CD4-positive, alpha-beta T cell (primary cell): ENCODE data around the gene KIAA1210. TPM values are rescaled to one million over a fixed set of nuclear protein-coding genes. Genes with fewer than 3 reads are reported as not detected.

Experiments
- ATAC-seq: fragments of 200-7000 bp; cut with Tn5 transposase; one replicate; pipeline ENCODE4 v1.10.0; 2022; ENCODE audit warnings: mild to moderate bottlenecking; ENCODE audit not compliant: poor library complexity
- CTCF ChIA-PET: fragments of 350-600 bp; sonication (Branson Sonifier 250); formaldehyde crosslinking; loops from one replicate; lab custom pipeline; 2021; ENCODE audit warnings: antibody characterized with exemption, inconsistent platforms; lab: Charles Lee
- POLR2A ChIA-PET: fragments of 350-600 bp; sonication (Branson Sonifier 250); formaldehyde crosslinking; loops from one replicate; lab custom pipeline; 2021; ENCODE audit warnings: antibody characterized with exemption, inconsistent platforms; lab: Charles Lee
- DNase-seq, 14 experiments: peaks; one replicate each; pipeline ENCODE4 v3.0.0-alpha.2; 2013 to 2020; ENCODE audit warnings: mixed read lengths in 2 of 14
- H3K27ac ChIP-seq, 2 donors: one replicate each; pipeline versions ENCODE4 v1.5.1 to v1.7.0; 2013; ENCODE audit warnings: low read length in 2 of 2, low read depth in 1 of 2, mild to moderate bottlenecking in 1 of 2
- H3K27me3 ChIP-seq, 2 experiments: 1 replicate in 1 of 2; 2 replicates in 1 of 2; pipeline versions ENCODE4 v1.6.1 to v1.7.0; 2013; ENCODE audit warnings: low read length in 2 of 2, control low read depth in 1 of 2, mild to moderate bottlenecking in 1 of 2, moderate library complexity in 1 of 2; ENCODE audit not compliant: insufficient read depth in 2 of 2, control insufficient read depth in 1 of 2
- H3K36me3 ChIP-seq: one replicate; pipeline ENCODE4 v1.6.1; 2013; ENCODE audit warnings: low read length, control low read depth; ENCODE audit not compliant: insufficient read depth
- H3K4me1 ChIP-seq: one replicate; pipeline ENCODE4 v1.6.1; 2013; ENCODE audit warnings: low read length, control low read depth; ENCODE audit not compliant: insufficient read depth
- H3K4me3 ChIP-seq: one replicate; pipeline ENCODE4 v1.5.1; 2013; ENCODE audit warnings: mild to moderate bottlenecking, low read length, moderate library complexity
- H3K9me3 ChIP-seq, 2 experiments: 1 replicate in 1 of 2; 2 replicates in 1 of 2; pipeline versions ENCODE4 v1.6.1 to v1.7.0; 2013; ENCODE audit warnings: low read length in 2 of 2, mild to moderate bottlenecking in 2 of 2, control low read depth in 1 of 2, moderate library complexity in 1 of 2; ENCODE audit not compliant: control insufficient read depth in 1 of 2, insufficient read depth in 1 of 2
- H3K27ac Mint-ChIP-seq: one replicate; pipeline ENCODE4 v1.8.0; 2020; ENCODE audit warnings: mixed read lengths
- H3K27me3 Mint-ChIP-seq: one replicate; pipeline ENCODE4 v1.8.0; 2021; ENCODE audit warnings: mixed read lengths
- H3K36me3 Mint-ChIP-seq: one replicate; pipeline ENCODE4 v1.8.0; 2021; ENCODE audit warnings: low read depth, mixed read lengths
- H3K4me1 Mint-ChIP-seq: one replicate; pipeline ENCODE4 v1.8.0; 2021; ENCODE audit warnings: low read depth, mixed read lengths
- H3K4me3 Mint-ChIP-seq: one replicate; pipeline ENCODE4 v1.8.0; 2020; ENCODE audit warnings: mild to moderate bottlenecking, mixed read lengths
- H3K9me3 Mint-ChIP-seq: one replicate; pipeline ENCODE4 v1.8.0; 2020; ENCODE audit warnings: mixed read lengths
- intact Hi-C, 2 experiments: fragments of 100-400 bp; cut with DNase I in 1 of 2; cut with micrococcal nuclease in 1 of 2; formaldehyde crosslinking; loops; one replicate each; pipeline versions ENCODE4 v1.15.1 to v1.9.0; 2023 to 2025; cut with DNase I, micrococcal nuclease
- total RNA-seq, 174 experiments: library from RNA in 2 of 174; stranded (reverse) in 2 of 174; gene quantifications; one replicate each; pipeline ENCODE4 v1.2.3 and lab custom pipeline; 2021 to 2026
- TF ChIP-seq, protein P1 (sequence below): fragments of 200-600 bp; IDR thresholded peaks from one replicate; pipeline ENCODE4 v1.8.0; 2022; ENCODE audit warnings: antibody characterized with exemption, mild to moderate bottlenecking

KIAA1210 gene
- total RNA-seq, 2 experiments from 2014 or later, result not detected

DNA sequence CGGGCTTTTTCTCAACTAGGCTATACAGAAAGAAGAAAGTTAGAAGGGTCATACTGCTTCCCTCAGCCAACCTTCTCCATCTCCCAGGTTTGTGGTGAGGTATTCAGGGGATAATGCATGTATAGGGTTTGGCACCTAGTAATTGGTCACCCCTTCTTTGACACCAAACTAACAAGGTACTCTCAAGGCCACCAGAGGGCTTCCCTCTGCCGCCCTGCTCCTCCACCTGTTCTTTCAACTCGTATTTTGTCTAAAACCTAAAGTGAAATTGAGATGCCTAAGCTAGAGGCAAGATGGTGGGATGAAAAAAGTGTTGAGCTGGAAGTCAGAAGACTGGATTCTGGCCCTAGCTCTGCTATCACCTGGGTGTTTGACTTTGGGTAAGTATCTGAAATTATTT is 32.8 kb downstream of the KIAA1210 start:
- Mint-ChIP-seq H3K27ac (no peak overlapping the region), H3K4me3 (no peak overlapping the region), H3K4me1 (no peaks in the 10 kb centered on the region), H3K27me3 (peaks cover 11% of the 10 kb centered on the region), H3K36me3 (no peaks in the 10 kb centered on the region), H3K9me3 (no peaks in the 10 kb centered on the region)
- no peaks in the 10 kb centered on the region for H3K36me3 ChIP-seq
- intact Hi-C loops, result no loop called here
- ChIA-PET CTCF (no interaction called here), POLR2A (no interaction called here)
- DNase-seq (no peak), ATAC-seq (no peak)
- H3K4me3 ChIP-seq, result no peak overlapping the region
- peaks cover 0 to 2% of the 10 kb centered on the region in 2 experiments for H3K27me3 ChIP-seq
- H3K4me1 ChIP-seq, result no peaks in the 10 kb centered on the region
- no peaks in the 10 kb centered on the region for H3K9me3 ChIP-seq
- H3K27ac ChIP-seq, result no peak overlapping the region
- TF ChIP-seq, protein P1, sequence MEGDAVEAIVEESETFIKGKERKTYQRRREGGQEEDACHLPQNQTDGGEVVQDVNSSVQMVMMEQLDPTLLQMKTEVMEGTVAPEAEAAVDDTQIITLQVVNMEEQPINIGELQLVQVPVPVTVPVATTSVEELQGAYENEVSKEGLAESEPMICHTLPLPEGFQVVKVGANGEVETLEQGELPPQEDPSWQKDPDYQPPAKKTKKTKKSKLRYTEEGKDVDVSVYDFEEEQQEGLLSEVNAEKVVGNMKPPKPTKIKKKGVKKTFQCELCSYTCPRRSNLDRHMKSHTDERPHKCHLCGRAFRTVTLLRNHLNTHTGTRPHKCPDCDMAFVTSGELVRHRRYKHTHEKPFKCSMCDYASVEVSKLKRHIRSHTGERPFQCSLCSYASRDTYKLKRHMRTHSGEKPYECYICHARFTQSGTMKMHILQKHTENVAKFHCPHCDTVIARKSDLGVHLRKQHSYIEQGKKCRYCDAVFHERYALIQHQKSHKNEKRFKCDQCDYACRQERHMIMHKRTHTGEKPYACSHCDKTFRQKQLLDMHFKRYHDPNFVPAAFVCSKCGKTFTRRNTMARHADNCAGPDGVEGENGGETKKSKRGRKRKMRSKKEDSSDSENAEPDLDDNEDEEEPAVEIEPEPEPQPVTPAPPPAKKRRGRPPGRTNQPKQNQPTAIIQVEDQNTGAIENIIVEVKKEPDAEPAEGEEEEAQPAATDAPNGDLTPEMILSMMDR, result no peak

DNA sequence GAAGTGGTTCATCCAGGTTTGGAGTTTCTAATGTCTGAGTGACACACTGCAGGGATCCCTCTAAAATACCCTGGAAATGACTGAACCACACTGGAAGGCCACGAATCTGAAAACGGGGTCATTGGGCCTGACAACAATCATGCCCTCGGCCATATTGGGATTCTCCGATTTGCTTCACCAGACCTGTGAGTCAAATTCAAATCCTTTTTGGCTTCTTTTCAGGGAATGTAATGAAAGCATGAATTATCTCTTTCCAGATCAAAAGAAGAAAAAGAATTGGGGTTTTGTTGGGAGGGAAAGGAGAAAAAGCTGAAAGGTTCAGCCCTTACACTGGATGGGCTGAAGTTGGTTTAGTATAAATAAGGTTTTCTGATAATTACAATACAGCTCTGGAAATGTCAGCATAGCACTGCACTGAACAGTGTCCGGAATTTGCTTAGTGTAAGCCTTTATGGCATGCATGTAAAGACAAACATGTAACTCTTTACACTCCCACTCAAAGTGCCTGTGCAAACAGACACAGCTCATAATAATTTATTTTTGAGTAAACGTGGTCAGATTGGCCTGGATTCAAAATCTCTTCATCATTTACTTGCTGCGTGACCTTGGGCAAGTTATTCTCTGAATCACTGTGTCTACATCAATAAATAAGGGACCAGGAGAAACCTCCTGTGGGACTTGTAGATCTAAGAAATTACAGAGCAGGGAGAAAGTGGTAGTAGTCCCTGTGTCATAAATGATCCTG is 33.4 kb downstream of the KIAA1210 start:
- H3K4me3 ChIP-seq, result no peak overlapping the region
- Mint-ChIP-seq H3K27ac (no peak overlapping the region), H3K9me3 (no peaks in the 10 kb centered on the region), H3K27me3 (peaks cover 15% of the 10 kb centered on the region), H3K4me3 (no peak overlapping the region), H3K4me1 (no peaks in the 10 kb centered on the region), H3K36me3 (no peaks in the 10 kb centered on the region)
- POLR2A ChIA-PET, result interaction anchor here (1.0 kb wide), 1 partner anchor 85 kb away, joined by 4 read pairs; no protein-coding TSS in a partner anchor
- H3K27me3 ChIP-seq, result peaks cover 0 to 2% of the 10 kb centered on the region in 2 experiments
- H3K4me1 ChIP-seq, result no peaks in the 10 kb centered on the region
- intact Hi-C loops, result no loop called here
- CTCF ChIA-PET, result no interaction called here
- H3K27ac ChIP-seq, result no peak overlapping the region
- H3K36me3 ChIP-seq, result no peaks in the 10 kb centered on the region
- TF ChIP-seq, protein P1, result no peak
- H3K9me3 ChIP-seq, result no peaks in the 10 kb centered on the region
- DNase-seq (no peak), ATAC-seq (no peak)

DNA sequence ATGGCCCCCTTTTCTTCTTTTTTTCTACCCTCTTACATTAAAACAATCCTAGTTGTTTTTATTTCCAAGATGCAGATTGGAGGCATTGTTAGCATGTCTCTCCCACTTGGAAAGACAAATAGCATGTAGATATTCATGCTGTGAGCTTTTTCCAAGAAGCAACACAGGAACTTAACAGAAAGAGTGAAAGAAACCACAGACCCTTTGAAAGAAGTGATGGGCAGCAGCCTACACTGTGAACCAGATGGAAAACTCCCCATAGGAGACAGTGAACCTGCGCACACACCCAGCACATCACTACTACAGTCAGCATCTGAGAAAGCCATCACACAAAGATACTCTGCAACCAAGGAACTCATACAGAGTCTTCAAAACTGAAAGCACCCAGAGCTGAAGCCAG is 37.0 kb downstream of the KIAA1210 start:
- Histone ChIP-seq H3K4me3 (no peak overlapping the region), H3K36me3 (no peaks in the 10 kb centered on the region), H3K27ac (no peak overlapping the region), H3K9me3 (no peaks in the 10 kb centered on the region), H3K27me3 (peaks cover 0 to 2% of the 10 kb centered on the region in 2 experiments), H3K4me1 (no peaks in the 10 kb centered on the region)
- no peak for ATAC-seq
- DNase-seq, result no peak
- H3K4me1 Mint-ChIP-seq, result no peaks in the 10 kb centered on the region
- peaks cover 15% of the 10 kb centered on the region for H3K27me3 Mint-ChIP-seq
- no peaks in the 10 kb centered on the region for H3K9me3 Mint-ChIP-seq
- no peak overlapping the region for H3K27ac Mint-ChIP-seq
- H3K4me3 Mint-ChIP-seq, result no peak overlapping the region
- CTCF ChIA-PET, result no interaction called here
- TF ChIP-seq, protein P1, result no peak
- POLR2A ChIA-PET, result no interaction called here
- no peaks in the 10 kb centered on the region for H3K36me3 Mint-ChIP-seq
- intact Hi-C loops, result no loop called here
